ENCODE data around the gene ALDOC.

ALDOC gene

GRCh38 chr17:28538296-28538895 is 38.3 kb downstream of the ALDOC start:
- H3K4me2 ChIP-seq (ENCODE audit: low read length) = no peak overlapping the region
- no peaks in the 10 kb centered on the region for H3K9me3 ChIP-seq (ENCODE audit: control insufficient read depth, insufficient read depth, low read length)
- no peak overlapping the region for H3K27ac ChIP-seq (ENCODE audit: low read depth, low read length)
- no peaks in the 10 kb centered on the region for H3K36me3 ChIP-seq (ENCODE audit: control insufficient read depth, low read length)
- H4K20me1 ChIP-seq (ENCODE audit: control insufficient read depth, insufficient read depth, low read depth, low read length) = no peaks in the 10 kb centered on the region
- no peak for TF ChIP-seq EZH2phosphoT487 (IDR thresholded peaks at IDR 0.05; ENCODE audit: borderline replicate concordance, low read length)
- TF ChIP-seq, protein P1, sequence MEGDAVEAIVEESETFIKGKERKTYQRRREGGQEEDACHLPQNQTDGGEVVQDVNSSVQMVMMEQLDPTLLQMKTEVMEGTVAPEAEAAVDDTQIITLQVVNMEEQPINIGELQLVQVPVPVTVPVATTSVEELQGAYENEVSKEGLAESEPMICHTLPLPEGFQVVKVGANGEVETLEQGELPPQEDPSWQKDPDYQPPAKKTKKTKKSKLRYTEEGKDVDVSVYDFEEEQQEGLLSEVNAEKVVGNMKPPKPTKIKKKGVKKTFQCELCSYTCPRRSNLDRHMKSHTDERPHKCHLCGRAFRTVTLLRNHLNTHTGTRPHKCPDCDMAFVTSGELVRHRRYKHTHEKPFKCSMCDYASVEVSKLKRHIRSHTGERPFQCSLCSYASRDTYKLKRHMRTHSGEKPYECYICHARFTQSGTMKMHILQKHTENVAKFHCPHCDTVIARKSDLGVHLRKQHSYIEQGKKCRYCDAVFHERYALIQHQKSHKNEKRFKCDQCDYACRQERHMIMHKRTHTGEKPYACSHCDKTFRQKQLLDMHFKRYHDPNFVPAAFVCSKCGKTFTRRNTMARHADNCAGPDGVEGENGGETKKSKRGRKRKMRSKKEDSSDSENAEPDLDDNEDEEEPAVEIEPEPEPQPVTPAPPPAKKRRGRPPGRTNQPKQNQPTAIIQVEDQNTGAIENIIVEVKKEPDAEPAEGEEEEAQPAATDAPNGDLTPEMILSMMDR (IDR thresholded peaks at IDR 0.05; ENCODE audit: low read depth, low read length, poor library complexity, severe bottlenecking) = no peak
- H3K4me1 ChIP-seq (ENCODE audit: control insufficient read depth, low read length) = no peaks in the 10 kb centered on the region
- H3K27me3 ChIP-seq (ENCODE audit: control insufficient read depth, low read length) = peaks cover 4% of the 10 kb centered on the region; the same call in 1 of the 2 replicates
- no peak overlapping the region for H3K4me3 ChIP-seq (ENCODE audit: low read length)
- H3K79me2 ChIP-seq (ENCODE audit: control insufficient read depth, low read length) = no peaks in the 10 kb centered on the region
- H3K9me2 ChIP-seq (replicated peaks; ENCODE audit: control insufficient read depth, low read length) = no peaks in the 10 kb centered on the region
- H3F3A ChIP-seq (ENCODE audit: control insufficient read depth, insufficient read depth) = no peaks in the 10 kb centered on the region

- H3K36me3 ChIP-seq (ENCODE audit: control insufficient read depth, low read length) = no peaks in the 10 kb centered on the region
- no peaks in the 10 kb centered on the region for H3K9me3 ChIP-seq (ENCODE audit: control insufficient read depth, insufficient read depth, low read length)
- H3K4me3 ChIP-seq (ENCODE audit: low read length) = no peak overlapping the region
- H3K4me1 ChIP-seq (ENCODE audit: control insufficient read depth, low read length) = no peaks in the 10 kb centered on the region
- H4K20me1 ChIP-seq (ENCODE audit: control insufficient read depth, insufficient read depth, low read depth, low read length) = no peaks in the 10 kb centered on the region
- TF ChIP-seq, protein P1 (IDR thresholded peaks at IDR 0.05; ENCODE audit: low read depth, low read length, poor library complexity, severe bottlenecking) = no peak
- no peak for TF ChIP-seq EZH2phosphoT487 (IDR thresholded peaks at IDR 0.05; ENCODE audit: borderline replicate concordance, low read length)
- H3K4me2 ChIP-seq (ENCODE audit: low read length) = no peak overlapping the region
- H3K79me2 ChIP-seq (ENCODE audit: control insufficient read depth, low read length) = no peaks in the 10 kb centered on the region
- no peaks in the 10 kb centered on the region for H3K9me2 ChIP-seq (replicated peaks; ENCODE audit: control insufficient read depth, low read length)
- H3K27me3 ChIP-seq (ENCODE audit: control insufficient read depth, low read length) = peaks cover 4% of the 10 kb centered on the region; the same call in 1 of the 2 replicates
- no peaks in the 10 kb centered on the region for H3F3A ChIP-seq (ENCODE audit: control insufficient read depth, insufficient read depth)
- H3K27ac ChIP-seq (ENCODE audit: low read depth, low read length) = no peak overlapping the region
These were observed 39.5 kb downstream of the ALDOC start for GRCh38 chr17:28537219-28537610.

GRCh38 chr17:28536532-28537218 is 40.0 kb downstream of the ALDOC start:
- Histone ChIP-seq H3K4me1 (ENCODE audit: control insufficient read depth, low read length) (no peaks in the 10 kb centered on the region), H3K36me3 (ENCODE audit: control insufficient read depth, low read length) (no peaks in the 10 kb centered on the region), H3K4me2 (ENCODE audit: low read length) (no peak overlapping the region), H3K4me3 (ENCODE audit: low read length) (no peak overlapping the region), H3K9me2 (replicated peaks; ENCODE audit: control insufficient read depth, low read length) (no peaks in the 10 kb centered on the region), H3K79me2 (ENCODE audit: control insufficient read depth, low read length) (no peaks in the 10 kb centered on the region), H3K27ac (ENCODE audit: low read depth, low read length) (no peak overlapping the region), H3K9me3 (ENCODE audit: control insufficient read depth, insufficient read depth, low read length) (no peaks in the 10 kb centered on the region), H3F3A (ENCODE audit: control insufficient read depth, insufficient read depth) (no peaks in the 10 kb centered on the region), H3K27me3 (ENCODE audit: control insufficient read depth, low read length) (peaks cover 4% of the 10 kb centered on the region), H4K20me1 (ENCODE audit: control insufficient read depth, insufficient read depth, low read depth, low read length) (no peaks in the 10 kb centered on the region)
- TF ChIP-seq, protein P1 (IDR thresholded peaks at IDR 0.05; ENCODE audit: low read depth, low read length, poor library complexity, severe bottlenecking) = no peak
- no peak for TF ChIP-seq EZH2phosphoT487 (IDR thresholded peaks at IDR 0.05; ENCODE audit: borderline replicate concordance, low read length)
